Mucosa of rectum (tissue), 2 donors: Measurements from ENCODE around the gene ULK1.

ENCODE experiments used
- H3K27ac ChIP-seq, 2 donors: one replicate each; pipeline ENCODE4 v1.7.0; 2013; ENCODE audit warnings: inconsistent platforms in 2 of 2, low read depth in 2 of 2, low read length in 2 of 2
- H3K27me3 ChIP-seq, 2 donors: one replicate each; pipeline ENCODE4 v1.7.0; 2013; ENCODE audit warnings: low read length in 2 of 2; ENCODE audit not compliant: control insufficient read depth in 2 of 2, insufficient read depth in 2 of 2
- H3K36me3 ChIP-seq, 2 donors: one replicate each; pipeline ENCODE4 v1.7.0; 2013; ENCODE audit warnings: low read length in 2 of 2; ENCODE audit not compliant: control insufficient read depth in 2 of 2, insufficient read depth in 2 of 2
- H3K4me1 ChIP-seq, 2 donors: one replicate each; pipeline ENCODE4 v1.7.0; 2013; ENCODE audit warnings: low read length in 2 of 2, mild to moderate bottlenecking in 1 of 2; ENCODE audit not compliant: control insufficient read depth in 2 of 2, insufficient read depth in 2 of 2
- H3K4me3 ChIP-seq, 2 donors: one replicate each; pipeline ENCODE4 v1.7.0; 2013; ENCODE audit warnings: low read length in 2 of 2
- H3K9ac ChIP-seq, 2 donors: one replicate each; pipeline ENCODE4 v1.7.0; 2013; ENCODE audit warnings: low read length in 2 of 2, low read depth in 1 of 2, mild to moderate bottlenecking in 1 of 2
- H3K9me3 ChIP-seq, 2 donors: one replicate each; pipeline ENCODE4 v1.7.0; 2013; ENCODE audit warnings: low read length in 2 of 2; ENCODE audit not compliant: control insufficient read depth in 2 of 2
- donor health status: healthy.
- donor health status: Normal muscosa, but diverticular disease.

ULK1 gene

GRCh38 chr12:131862600-131862993, 31.8 kb upstream of the ULK1 start:
- Histone ChIP-seq H3K4me1 (no peaks in the 10 kb centered on the region), H3K4me3 (no peak overlapping the region), H3K9ac (no peak overlapping the region), H3K27me3 (no peaks in the 10 kb centered on the region), H3K36me3 (no peaks in the 10 kb centered on the region), H3K27ac (no peak overlapping the region), H3K9me3 (no peaks in the 10 kb centered on the region)

GRCh38 chr12:131862994-131863710, 31.3 kb upstream of the ULK1 start:
- no peak overlapping the region for H3K4me3 ChIP-seq
- no peak overlapping the region for H3K27ac ChIP-seq
- H3K9ac ChIP-seq: no peak overlapping the region

GRCh38 chr12:131863711-131864396, 30.6 kb upstream of the ULK1 start:
- Histone ChIP-seq H3K4me1 (no peaks in the 10 kb centered on the region), H3K9ac (no peak overlapping the region), H3K9me3 (no peaks in the 10 kb centered on the region), H3K4me3 (no peak overlapping the region), H3K27me3 (peaks cover 0 to 2% of the 10 kb centered on the region in 2 donors), H3K36me3 (no peaks in the 10 kb centered on the region), H3K27ac (no peak overlapping the region)

More at GRCh38 chr12:131862994-131863710, 31.3 kb upstream of the ULK1 start:
- Histone ChIP-seq H3K4me1 (no peaks in the 10 kb centered on the region), H3K9me3 (no peaks in the 10 kb centered on the region), H3K36me3 (no peaks in the 10 kb centered on the region), H3K27me3 (peaks cover 0 to 2% of the 10 kb centered on the region in 2 donors)

GRCh38 chr12:131864469-131864868, 30.0 kb upstream of the ULK1 start:
- no peak overlapping the region for H3K27ac ChIP-seq
- no peaks in the 10 kb centered on the region for H3K9me3 ChIP-seq
- no peak overlapping the region for H3K9ac ChIP-seq
- no peak overlapping the region for H3K4me3 ChIP-seq
- H3K27me3 ChIP-seq: peaks cover 0 to 2% of the 10 kb centered on the region in 2 donors
- no peaks in the 10 kb centered on the region for H3K4me1 ChIP-seq
- no peaks in the 10 kb centered on the region for H3K36me3 ChIP-seq

GRCh38 chr12:131865180-131865875, 29.1 kb upstream of the ULK1 start:
- Histone ChIP-seq H3K4me1 (no peaks in the 10 kb centered on the region), H3K9me3 (no peaks in the 10 kb centered on the region), H3K27me3 (peaks cover 0 to 2% of the 10 kb centered on the region in 2 donors), H3K36me3 (no peaks in the 10 kb centered on the region), H3K9ac (no peak overlapping the region), H3K27ac (no peak overlapping the region), H3K4me3 (no peak overlapping the region)

- Histone ChIP-seq H3K9ac (no peak overlapping the region), H3K4me3 (no peak overlapping the region), H3K27ac (no peak overlapping the region), H3K4me1 (no peaks in the 10 kb centered on the region), H3K9me3 (no peaks in the 10 kb centered on the region), H3K36me3 (no peaks in the 10 kb centered on the region), H3K27me3 (peaks cover 0 to 2% of the 10 kb centered on the region in 2 donors)
Observed at GRCh38 chr12:131867471-131867870, 27.0 kb upstream of the ULK1 start.

GRCh38 chr12:131867891-131868675, 26.3 kb upstream of the ULK1 start:
- Histone ChIP-seq H3K36me3 (no peaks in the 10 kb centered on the region), H3K4me1 (no peaks in the 10 kb centered on the region), H3K9ac (no peak overlapping the region), H3K27me3 (peaks cover 0 to 2% of the 10 kb centered on the region in 2 donors), H3K9me3 (no peaks in the 10 kb centered on the region), H3K4me3 (no peak overlapping the region), H3K27ac (no peak overlapping the region)

GRCh38 chr12:131869871-131870418, 24.5 kb upstream of the ULK1 start:
- Histone ChIP-seq H3K4me3 (no peak overlapping the region), H3K27ac (no peak overlapping the region), H3K9me3 (no peaks in the 10 kb centered on the region), H3K9ac (no peak overlapping the region), H3K4me1 (no peaks in the 10 kb centered on the region), H3K27me3 (peaks cover 0 to 2% of the 10 kb centered on the region in 2 donors), H3K36me3 (no peaks in the 10 kb centered on the region)

- Histone ChIP-seq H3K4me3 (no peak overlapping the region), H3K4me1 (no peaks in the 10 kb centered on the region), H3K9ac (no peak overlapping the region), H3K36me3 (no peaks in the 10 kb centered on the region), H3K27ac (no peak overlapping the region), H3K27me3 (peaks cover 0 to 2% of the 10 kb centered on the region in 2 donors), H3K9me3 (no peaks in the 10 kb centered on the region)
Observed at GRCh38 chr12:131871677-131872076, 22.7 kb upstream of the ULK1 start.
